HG03558 (cell line): ENCODE data around the gene ERV3-1.
"Not testable (repeated sequence)": the region's sequence is repeated elsewhere in the genome, so short reads cannot be mapped to it uniquely, and the experiment has no call there.

Experiments used
- ATAC-seq: cut with Tn5 transposase; IDR thresholded peaks from one replicate; pipeline ENCODE4 v1.9.1; 2021; ENCODE audit warnings: moderate number of reproducible peaks; ENCODE audit not compliant: unreplicated experiment; ENCODE audit errors: extremely low read depth

ERV3-1 gene

DNA sequence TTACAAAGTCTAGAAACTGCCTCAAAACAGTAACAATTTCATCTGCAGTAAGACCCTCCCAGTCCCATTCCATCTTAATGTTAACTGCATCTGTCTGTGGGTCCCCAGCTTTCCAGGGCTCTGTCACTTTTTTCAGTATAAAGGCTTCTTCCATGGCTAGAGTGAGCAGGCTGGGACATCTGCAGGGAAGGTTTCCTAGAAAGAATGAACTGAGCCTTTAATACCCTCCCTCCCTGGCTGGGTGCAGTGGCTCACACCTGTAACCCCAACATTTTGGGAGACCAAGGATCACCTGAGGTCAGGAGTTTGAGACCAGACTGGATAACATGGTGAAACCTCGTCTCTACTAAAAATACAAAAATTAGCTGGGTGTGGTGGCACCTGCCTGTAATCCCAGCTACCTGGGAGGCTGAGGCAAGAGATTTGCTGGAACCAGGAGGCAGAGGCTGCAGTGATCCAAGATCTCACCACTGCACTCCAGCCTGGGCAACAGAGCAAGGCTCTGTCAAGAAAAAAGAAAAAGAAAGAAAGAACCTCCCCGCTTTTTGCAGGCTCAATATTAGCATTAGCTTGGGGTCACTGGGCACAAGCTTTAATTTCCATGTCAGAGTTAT lies 3.4 kb downstream of the ERV3-1 start:
- no peak for ATAC-seq

DNA sequence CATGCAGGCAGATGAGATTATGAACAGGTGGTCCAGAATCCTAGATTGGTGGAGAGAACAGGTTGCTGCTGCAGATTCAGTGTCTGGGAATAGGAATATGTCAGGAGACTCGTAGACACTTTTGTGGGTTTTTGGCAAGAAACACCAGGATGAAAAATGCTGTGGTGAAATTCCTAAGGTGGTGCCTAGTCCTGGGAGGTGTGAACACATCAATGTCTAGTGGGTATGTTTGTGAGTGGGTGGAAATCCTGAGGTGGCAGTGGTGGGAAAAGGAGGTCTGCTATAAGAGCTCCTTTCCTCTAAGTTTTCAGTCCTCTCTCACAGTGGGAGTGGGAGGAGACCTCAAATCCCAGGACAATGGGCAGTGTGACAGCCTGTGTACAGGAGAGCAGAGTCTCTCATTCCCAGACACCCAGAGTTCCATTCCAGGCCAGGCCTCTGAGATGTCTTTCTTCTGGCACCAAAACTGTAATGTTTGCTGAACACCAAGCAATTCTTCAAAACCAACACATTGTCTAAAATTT lies 5.1 kb downstream of the ERV3-1 start:
- ATAC-seq = no peak

DNA sequence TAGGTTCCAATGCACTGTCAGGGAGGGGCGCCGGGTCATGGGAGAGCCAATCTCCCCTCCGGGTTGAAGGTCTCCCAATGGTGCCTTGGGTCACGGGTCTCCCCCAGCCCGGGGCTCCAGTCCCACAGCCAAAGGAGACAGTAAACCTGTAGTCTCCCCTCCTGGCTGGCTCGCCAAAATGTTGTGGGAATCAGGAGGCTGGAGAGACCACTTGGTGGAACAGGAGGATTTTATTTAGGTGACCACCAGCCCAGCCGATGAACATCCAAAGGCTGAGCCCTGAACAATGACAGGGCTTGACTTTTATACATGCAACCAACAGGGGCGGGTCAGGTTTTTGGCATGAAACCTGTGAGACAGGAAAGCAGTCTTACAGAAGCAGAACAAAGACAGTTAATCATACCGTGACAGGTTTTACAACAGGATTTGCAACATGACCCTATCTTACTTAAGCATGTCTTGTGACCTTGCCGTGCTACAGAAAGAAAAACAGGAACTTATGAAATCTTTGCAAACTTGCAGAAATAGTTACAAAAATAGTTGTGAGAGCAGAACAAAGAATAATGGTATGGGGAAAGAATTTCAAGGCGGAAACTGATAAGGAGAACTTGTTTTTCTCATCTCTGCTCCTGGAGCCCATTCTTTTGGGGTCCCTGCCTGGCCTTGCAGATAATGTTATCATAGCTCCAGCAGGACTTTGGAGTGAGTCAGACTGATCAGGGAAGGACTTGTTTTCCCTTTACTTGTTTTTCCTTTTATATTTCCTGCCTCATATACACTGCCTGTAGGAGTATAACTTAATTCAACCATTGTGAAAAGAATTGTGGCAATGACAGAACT lies 7.1 kb downstream of the ERV3-1 start:
- no peak for ATAC-seq

DNA sequence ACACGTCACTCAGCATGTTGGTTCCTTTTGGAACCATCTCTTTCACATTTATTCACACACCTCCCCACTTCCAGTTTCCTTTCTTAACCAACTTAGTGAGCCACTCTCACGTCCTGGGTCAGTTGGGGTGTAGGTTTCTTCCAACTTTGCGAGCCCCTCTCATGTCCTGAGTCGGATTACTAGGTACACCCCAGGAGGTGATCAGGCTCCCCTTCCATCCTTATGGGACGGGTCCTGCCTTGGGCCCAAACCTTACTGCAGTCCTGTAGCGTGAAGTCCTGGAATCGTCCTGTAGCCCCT lies 7.7 kb downstream of the ERV3-1 start:
- ATAC-seq = no peak

DNA sequence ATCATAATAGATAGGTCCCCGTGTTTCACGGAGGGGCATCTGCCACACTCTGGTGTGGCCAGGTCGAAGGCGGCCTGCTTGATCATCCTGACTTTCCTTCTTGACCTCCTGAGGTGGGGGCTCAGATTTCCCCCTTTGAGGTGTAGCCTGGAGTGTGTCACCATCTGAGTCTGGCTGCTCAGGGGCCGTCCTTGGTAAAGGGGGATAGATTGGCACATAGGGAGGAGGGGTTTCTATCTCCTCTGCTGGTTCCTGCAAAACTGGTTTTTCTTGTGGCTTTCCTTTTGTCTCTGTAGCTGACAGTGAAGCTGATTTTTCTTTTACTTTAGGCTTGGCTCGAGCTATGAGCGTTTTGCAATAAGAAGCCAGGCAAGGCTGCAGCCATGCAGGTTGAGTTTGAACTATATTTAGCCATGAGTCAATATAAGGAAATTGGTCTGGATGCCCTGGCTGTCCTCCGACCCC lies 8.5 kb downstream of the ERV3-1 start:
- no peak for ATAC-seq

DNA sequence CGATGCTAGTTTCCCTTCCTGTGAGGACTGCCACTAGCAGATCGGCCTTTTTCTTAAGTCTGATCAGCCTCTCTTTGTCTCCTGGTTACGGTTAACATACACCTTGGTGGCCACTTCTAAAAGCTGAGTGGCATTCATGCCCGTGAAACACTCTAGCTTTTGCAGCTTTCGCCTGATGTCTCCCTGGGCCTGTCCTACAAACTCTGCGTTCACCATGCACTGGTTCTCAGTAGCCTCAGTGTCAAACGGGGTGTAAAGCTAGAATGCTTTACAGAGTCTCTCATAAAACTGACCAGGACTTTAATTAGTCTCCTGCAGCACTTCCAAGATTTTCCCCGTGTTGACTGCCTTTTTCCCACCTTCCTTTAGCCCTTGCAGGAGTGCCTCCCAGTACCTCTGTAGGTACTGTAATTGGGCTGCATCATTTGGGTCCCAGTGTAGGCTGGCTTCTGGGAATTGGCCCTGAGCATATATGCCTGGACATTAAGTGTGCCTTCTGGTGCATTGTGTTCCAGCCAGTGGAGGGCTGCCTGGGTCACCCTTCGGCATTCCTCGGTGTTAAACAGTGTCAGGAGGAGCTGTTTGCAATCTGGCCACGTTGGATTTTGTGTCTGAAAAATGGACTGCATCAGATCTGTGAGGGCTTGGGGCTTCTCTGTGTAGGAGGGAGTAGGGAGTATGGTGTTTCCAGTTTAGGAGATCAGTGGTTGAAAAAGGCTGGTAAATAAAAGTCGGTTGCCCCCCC lies 9.2 kb downstream of the ERV3-1 start:
- ATAC-seq = no peak

DNA sequence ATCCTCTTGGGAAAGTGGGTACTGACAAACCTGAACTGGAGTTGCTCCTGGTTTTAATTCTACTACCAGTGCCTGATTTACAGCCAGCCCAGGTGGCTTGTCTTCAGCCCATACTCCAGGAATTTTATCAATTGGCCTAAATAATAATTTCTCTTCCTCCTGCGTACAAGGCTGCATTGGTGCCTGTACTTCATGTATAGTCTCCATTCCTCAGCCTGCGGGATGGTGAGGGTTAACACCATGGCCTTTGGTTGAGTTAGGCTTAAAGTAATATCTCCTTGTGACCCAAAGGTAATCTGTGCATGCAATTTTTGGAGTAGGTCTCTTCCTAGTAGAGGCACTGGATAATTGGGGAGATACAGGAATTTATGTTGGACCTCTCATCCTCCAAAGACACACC lies 10.2 kb downstream of the ERV3-1 start:
- no peak for ATAC-seq

DNA sequence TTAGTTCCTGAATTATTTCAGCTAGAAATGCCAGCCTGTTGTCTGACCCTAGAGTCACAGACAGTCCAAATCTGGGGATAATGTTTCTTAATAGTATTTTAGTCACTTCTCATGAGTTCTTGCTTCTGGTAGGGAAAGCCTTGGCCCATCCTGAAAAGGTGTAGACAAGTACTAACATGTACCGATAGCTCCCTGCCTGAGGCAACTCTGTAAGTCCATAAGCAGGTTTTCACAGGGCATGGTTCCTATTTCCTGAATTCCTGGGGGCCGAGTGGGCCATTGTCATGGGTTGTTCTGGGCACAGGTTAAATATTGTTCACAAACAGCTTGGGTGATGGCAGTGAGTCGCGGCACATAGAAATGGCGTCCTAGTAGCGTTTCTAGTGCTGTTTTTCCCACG lies 12.6 kb downstream of the ERV3-1 start:
- no peak for ATAC-seq

DNA sequence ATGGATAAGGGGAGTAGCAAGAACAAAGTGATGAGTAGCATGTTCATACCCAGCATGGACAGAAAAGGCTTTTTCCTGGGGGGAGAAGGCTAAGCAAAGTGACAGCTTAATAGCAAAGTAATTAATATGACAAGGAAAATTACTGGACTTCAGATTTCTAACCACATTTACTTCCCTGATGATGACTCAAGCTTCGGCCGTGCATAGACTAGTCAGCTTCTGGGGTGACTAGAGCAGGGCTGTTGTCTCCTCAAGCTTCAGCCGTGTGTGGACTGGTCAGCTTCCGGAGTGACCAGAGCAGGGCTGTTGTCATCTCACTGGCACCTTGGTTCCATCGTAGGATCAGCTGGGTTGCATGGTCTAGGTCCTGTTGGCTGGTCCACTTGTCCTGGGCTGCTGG lies 13.5 kb downstream of the ERV3-1 start:
- no peak for ATAC-seq

DNA sequence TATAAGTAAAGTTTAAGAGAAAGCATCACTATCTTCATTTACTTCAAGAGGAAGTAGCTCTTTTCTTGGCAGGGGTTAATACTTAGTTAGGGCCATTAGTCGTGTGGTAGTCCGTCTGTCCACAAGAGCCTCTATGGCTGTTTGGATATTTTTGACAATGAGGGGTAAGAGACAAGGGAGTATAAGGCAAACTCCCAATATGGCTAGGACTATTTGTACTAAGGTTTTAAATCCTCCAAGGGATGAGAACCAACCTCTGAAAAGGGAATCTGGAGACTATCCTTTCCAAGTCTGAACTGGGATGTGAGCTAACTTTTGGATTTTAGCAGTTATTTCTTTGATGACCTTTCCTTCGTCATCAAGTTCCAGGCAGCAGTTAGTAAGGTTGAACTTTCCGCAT lies 15.6 kb downstream of the ERV3-1 start, which contains the start of gene ZNF117:
Gene ZNF117 (minus strand): TSS at position 101 of the 400 bp plus-strand sequence.
- ATAC-seq = no peak

DNA sequence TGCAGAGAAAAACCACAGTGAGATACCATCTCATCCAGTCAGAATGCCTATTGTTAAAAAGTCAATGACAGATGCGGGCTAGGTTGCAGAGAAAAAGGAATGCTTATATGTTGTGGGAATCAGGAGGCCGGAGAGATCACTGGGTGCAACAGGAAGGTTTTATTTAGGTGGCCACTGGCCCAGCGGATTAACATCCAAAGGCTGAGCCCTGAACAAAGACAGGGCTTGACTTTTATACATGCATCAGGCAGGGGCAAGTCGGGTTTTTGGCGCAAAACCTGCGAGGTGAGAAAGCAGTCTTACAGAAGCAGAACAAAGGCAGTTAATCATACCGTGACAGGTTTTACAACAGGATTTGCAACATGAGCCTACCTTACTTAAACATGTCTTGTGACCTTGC lies 16.3 kb downstream of the ERV3-1 start:
- no peak for ATAC-seq

DNA sequence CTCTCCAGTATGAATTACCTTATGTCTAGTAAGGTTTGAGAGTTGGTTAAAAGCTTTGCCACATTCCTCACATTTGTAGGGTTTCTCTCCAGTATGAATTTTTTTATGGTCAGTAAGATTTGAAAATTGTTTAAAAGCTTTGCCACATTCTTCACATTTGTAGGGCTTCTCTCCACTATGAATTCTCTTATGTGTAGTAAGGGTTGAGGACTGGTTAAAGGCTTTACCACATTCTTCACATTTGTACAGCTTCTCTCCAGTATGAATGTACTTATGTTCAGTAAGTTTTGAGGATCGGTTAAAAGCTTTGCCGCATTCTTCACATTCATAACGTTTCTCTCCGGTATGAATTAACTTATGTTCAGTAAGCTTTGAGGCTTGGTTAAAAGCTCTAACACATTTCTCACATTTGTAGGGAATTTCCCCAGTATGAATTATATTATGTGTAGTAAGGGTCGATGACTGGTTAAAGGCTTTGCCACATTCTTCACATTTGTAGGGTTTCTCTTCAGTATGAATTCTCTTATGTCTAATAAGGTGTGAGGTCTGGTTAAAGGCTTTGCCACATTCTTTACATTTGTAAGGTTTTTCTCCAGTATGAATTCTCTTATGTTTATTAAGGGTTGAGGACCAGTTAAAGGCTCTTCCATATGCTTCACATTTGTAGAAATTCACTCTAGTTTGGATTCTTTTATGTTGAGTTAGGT lies 27.8 kb downstream of the ERV3-1 start:
- ATAC-seq = no peak

DNA sequence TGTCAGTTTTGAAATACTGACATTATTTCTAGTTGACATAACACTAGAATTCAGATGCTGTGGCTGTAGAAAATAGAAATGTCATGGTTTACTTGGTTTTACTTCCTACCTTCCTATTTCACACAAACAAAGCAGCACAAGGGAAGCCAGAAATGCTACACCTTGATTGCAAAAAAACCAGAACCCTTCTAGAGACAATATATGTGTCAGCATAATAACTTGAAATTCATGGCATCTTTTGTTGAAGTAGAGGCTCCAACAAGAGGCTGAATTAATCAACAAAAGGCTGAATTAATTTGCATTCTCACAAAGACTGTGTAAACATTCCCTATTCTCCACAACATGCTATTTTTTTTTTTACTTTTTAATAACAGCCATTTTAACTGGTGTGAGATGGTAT lies 40.9 kb downstream of the ERV3-1 start:
- ATAC-seq = no peak

DNA sequence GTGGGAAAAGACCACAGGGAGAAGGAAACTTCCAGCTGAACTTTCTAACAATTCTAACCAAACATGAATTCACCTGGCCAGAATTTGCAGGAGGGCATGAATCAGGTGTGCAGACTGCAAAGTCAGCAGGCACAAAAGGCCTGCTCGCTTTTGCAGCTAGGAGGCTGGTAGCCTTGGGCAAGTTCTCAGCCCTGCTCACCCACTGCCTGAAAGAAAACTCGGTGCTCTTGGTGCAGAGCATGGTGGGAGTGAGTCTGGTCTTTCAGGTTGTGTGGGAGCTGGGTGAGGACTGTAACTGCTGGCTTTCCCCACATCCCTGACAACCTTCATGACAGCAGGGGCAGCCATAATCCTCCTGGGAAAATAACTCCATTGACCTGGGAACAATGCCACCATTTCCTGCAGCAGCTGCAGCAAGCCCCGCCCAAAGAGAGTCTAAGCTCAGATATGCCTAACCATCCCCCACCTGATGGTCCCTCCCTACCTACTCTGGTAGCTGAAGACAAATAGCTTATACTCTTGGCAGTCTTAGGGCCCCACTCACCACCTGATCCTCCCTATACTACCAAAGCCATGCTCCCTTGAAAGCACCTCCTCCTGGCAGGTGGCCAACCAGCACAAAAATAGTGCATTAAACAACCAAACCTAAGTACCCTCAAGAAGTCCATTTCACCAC lies 47.3 kb downstream of the ERV3-1 start:
- no peak for ATAC-seq

DNA sequence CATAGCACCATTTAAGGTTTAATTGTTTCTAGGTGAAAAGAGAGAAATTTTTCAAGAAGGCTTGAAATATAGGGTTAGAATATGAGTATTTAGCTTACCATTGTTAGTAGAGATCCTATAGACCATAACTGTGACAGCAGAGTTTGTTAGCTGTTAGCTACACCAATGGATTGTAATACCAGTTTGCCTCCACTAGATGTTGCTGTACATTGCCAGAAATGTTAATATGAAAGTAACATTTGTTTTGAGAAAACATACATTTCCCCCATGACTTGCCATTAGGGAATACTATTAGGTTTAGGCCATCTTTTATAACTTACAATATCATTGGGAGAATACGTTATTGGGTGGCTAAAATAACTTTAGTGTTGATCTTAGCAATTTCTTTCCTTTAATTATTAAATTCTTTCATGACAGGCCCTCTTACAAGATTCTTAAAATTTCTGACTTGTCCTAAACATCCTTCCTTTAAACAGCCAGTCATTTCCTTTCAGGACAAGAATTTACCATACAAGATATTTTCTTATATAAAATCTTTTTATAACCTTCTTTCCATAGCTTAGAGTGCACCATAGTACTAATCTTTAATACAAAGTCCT lies 55.1 kb downstream of the ERV3-1 start:
- ATAC-seq = no peak

DNA sequence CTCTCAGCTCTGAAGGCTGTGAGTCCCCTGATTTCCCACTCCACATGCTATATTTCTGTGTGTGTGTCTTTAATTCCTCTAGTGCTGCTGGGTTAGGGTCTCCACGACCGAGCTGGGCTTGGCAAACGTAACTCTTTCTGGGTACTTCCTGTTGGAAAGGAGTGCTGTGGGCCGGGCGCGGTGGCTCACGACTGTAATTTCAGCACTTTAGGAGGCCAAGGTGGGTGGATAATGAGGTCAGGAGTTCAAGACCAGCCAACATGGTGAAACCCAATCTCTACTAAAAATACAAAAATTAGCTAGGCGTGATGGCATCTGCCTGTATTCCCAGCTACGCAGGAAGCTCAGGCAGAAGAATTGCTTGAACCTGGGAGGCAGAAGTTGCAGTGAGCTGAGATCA lies 55.8 kb downstream of the ERV3-1 start:
- ATAC-seq = not testable (repeated sequence)

DNA sequence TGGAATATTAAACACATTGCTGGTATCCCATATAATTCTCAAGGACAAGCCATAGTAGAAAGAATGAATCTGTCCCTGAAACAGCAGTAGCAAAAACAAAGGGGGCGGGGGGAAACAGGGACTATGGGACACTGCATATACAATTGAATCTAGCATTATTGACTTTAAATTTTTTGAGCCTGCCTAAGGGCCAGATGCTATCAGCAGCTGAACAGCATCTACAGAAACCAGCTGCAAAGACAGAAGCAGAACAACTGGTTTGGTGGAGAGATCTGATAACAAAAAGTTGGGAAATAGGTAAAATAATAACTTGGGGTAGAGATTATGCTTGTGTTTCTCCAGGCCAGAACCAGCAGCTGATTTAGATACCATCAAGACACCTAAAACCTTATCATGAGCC lies 57.7 kb downstream of the ERV3-1 start:
- not testable (repeated sequence) for ATAC-seq

DNA sequence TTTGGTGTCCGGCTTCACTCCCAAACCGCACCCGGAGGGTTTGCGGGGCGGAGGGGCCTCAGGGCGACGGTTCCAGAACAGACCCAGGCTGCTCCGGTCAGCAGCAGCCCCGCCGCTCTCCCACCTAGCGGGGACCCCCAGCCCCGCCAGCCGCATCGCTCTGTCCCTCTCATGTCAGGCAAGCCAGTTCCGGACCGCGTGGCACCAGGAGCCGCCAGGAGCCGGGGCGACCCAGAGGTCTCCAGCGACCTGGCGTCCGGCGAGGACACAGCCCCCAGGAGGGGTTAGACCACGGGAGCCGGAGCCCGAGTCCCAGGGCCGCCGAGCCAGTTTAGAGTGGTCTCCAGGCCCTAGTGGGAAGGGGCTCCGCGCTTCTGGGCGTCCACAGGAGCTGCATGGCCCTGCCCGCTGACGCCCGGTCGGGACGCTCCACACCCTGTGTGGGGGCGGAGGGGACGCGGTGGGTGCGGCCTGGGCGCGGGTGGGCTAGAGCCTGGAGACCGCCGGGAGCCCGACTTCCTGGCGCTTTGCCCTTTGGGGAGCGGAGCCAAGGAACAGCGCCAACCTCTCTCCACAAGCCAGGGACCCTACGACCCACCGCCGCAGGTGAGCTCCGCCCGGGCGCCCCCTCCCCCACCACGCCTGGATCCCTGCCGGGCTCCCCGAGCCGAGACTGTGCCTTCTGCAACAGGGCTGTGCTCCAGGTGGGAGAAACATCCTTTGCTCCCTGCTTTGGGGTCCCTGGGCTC lies 59.1 kb downstream of the ERV3-1 start:
- no peak for ATAC-seq

DNA sequence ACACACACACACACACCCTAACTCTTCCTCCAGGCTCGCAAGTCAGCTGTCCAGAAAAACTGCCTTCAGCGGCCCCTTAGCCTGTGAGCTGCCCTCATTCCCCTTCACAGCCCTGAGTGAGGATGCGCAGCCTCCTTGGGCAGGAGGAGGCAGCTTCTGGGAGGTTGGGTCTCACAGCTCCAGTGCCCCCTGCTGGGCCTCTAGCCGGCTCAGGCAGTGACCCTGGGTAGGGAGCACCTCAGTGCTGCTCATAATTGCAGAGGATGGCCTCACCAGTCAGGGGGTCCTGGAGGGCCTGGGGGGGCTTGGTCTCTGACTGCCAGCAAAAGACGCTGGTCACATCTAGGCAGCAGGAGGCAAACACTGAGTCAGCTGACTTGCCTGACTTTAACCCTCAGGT lies 59.7 kb downstream of the ERV3-1 start:
- ATAC-seq = no peak
